ENCODE data around the gene SAMHD1. TPM values are rescaled to one million over a fixed set of nuclear protein-coding genes. Genes with fewer than 3 reads are reported as not detected.
"Not testable (repeated sequence)": the region's sequence is repeated elsewhere in the genome, so short reads cannot be mapped to it uniquely, and the experiment has no call there.

SAMHD1 gene
- total RNA-seq (10 to 100 TPM; 39.7 to 51.2 TPM), polyA plus RNA-seq (10 to 100 TPM; 14.7 to 15.8 TPM)

DNA sequence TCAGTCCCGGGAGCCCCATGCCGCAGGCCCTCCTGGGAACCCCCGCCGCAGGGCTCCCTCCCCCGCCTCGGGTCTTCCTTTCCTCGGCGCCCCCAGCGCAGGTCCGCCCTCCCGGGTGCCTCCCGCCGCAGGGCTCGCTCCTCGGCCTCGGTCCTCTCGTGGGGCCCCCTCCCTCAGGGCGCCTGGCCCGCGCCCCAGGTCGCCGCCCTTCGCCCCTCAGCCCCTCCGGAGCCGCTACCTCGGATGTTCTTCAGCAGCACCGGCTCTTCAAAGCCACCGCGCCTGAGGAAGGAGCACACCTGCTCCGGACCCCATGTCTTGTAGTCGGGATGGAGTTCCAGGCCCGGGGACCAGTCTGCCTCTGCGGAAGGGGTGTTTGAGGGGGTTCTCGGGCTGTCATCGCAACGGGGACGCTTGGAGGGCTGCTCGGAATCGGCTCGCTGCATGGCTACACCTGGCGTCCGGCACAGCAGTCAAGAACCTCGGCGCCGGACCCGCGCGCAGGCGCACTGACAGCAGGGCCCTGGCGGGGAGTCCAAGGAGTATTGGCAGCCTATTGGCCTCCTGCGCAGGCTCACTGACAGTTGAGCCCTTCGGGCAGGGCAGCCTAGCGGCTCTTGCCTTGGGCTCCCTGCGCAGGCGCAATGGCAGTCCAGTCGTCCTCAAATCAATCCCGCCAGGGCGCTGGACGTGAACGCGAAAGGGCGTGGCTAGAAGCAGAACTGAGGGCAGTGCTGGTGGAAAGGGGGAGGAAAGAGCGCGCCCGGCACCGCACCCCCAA is at the start of gene SAMHD1:
Gene SAMHD1 (minus strand): TSS at position 511 of the 781 bp plus-strand sequence. CDS start 65 bp downstream, at position 446.
- peaks cover 9 to 45% (median 43%) of the 10 kb centered on the region in 4 donors for H3K4me1 ChIP-seq (ENCODE audit: control insufficient read depth in 4 of 4, insufficient read depth in 4 of 4, low read length in 3 of 4)
- no peaks in the 10 kb centered on the region for H3K27me3 ChIP-seq (ENCODE audit: control insufficient read depth in 4 of 4, insufficient read depth in 4 of 4, low read length in 3 of 4)
- TF ChIP-seq RAD21 (IDR thresholded peaks at IDR 0.05) (peak in 1 of 2 donors; percentile 54), TAF1 (conservative IDR thresholded peaks at IDR 0.05) (no peak), FOXA1 (IDR thresholded peaks at IDR 0.05) (no peak), REST (IDR thresholded peaks at IDR 0.05) (peak; percentile 33), MAX (IDR thresholded peaks at IDR 0.05) (peak; percentile 48), HNF4G (IDR thresholded peaks at IDR 0.05) (no peak), EGR1 (IDR thresholded peaks at IDR 0.05; ENCODE audit: low read depth in 2 of 2) (no peak), GABPA (IDR thresholded peaks at IDR 0.05 in 1 of 2, conservative IDR thresholded peaks at IDR 0.05 in 1 of 2) (no peak), YY1 (IDR thresholded peaks at IDR 0.05) (peak; percentile 69), JUND (IDR thresholded peaks at IDR 0.05) (peak in 1 of 2 donors; percentile 36), RXRA (IDR thresholded peaks at IDR 0.05) (peak; percentile 73 to 87), HNF4A (conservative IDR thresholded peaks at IDR 0.05) (peak; percentile 32 to 75), SP1 (IDR thresholded peaks at IDR 0.05) (peak; percentile 51), FOXA2 (IDR thresholded peaks at IDR 0.05) (no peak), NR2F2 (IDR thresholded peaks at IDR 0.05) (no peak)
- TF ChIP-seq, protein P1, sequence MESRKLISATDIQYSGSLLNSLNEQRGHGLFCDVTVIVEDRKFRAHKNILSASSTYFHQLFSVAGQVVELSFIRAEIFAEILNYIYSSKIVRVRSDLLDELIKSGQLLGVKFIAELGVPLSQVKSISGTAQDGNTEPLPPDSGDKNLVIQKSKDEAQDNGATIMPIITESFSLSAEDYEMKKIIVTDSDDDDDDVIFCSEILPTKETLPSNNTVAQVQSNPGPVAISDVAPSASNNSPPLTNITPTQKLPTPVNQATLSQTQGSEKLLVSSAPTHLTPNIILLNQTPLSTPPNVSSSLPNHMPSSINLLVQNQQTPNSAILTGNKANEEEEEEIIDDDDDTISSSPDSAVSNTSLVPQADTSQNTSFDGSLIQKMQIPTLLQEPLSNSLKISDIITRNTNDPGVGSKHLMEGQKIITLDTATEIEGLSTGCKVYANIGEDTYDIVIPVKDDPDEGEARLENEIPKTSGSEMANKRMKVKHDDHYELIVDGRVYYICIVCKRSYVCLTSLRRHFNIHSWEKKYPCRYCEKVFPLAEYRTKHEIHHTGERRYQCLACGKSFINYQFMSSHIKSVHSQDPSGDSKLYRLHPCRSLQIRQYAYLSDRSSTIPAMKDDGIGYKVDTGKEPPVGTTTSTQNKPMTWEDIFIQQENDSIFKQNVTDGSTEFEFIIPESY (IDR thresholded peaks at IDR 0.05) = peak; percentile 70
- TF ChIP-seq, protein P2, sequence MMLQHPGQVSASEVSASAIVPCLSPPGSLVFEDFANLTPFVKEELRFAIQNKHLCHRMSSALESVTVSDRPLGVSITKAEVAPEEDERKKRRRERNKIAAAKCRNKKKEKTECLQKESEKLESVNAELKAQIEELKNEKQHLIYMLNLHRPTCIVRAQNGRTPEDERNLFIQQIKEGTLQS (IDR thresholded peaks at IDR 0.05) = no peak
- TF ChIP-seq, protein P3, sequence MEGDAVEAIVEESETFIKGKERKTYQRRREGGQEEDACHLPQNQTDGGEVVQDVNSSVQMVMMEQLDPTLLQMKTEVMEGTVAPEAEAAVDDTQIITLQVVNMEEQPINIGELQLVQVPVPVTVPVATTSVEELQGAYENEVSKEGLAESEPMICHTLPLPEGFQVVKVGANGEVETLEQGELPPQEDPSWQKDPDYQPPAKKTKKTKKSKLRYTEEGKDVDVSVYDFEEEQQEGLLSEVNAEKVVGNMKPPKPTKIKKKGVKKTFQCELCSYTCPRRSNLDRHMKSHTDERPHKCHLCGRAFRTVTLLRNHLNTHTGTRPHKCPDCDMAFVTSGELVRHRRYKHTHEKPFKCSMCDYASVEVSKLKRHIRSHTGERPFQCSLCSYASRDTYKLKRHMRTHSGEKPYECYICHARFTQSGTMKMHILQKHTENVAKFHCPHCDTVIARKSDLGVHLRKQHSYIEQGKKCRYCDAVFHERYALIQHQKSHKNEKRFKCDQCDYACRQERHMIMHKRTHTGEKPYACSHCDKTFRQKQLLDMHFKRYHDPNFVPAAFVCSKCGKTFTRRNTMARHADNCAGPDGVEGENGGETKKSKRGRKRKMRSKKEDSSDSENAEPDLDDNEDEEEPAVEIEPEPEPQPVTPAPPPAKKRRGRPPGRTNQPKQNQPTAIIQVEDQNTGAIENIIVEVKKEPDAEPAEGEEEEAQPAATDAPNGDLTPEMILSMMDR (IDR thresholded peaks at IDR 0.05; ENCODE audit: low read depth, low read length, missing input control) = no peak

GRCh38 chr20:37000171-37000570 is 48.7 kb upstream of the SAMHD1 start:
- not testable (repeated sequence) for H3K36me3 ChIP-seq (ENCODE audit: control insufficient read depth in 4 of 4, insufficient read depth in 3 of 4, low read depth in 1 of 4, low read length in 3 of 4)

More for the DNA sequence above, at the start of gene SAMHD1:
- no peaks in the 10 kb centered on the region for H3K9me3 ChIP-seq (ENCODE audit: control insufficient read depth in 4 of 4, low read length in 3 of 4)
- H3K27ac ChIP-seq (ENCODE audit: low read depth in 1 of 2, low read length in 2 of 2) = peak within 1 kb of the TSS; percentile 78 to 90
- under 1% methylated on average over 66 of the region's 66 CpGs for WGBS
- peak within 1 kb of the TSS; percentile 66 to 97 (median 88) for H3K4me3 ChIP-seq (ENCODE audit: low read depth in 1 of 3, low read length in 3 of 3)
- H3K36me3 ChIP-seq (ENCODE audit: control insufficient read depth in 4 of 4, insufficient read depth in 3 of 4, low read depth in 1 of 4, low read length in 3 of 4) = no peaks in the 10 kb centered on the region
- peak within 1 kb of the TSS; percentile 59 to 96 for H3K9ac ChIP-seq (ENCODE audit: low read depth in 1 of 2, low read length in 2 of 2)
- peak; percentile 85 for DNase-seq (ENCODE audit: low spot score)

More at GRCh38 chr20:37000171-37000570, 48.7 kb upstream of the SAMHD1 start:
- not testable (repeated sequence) for H3K27ac ChIP-seq (ENCODE audit: low read depth in 1 of 2, low read length in 2 of 2); H3K4me1 ChIP-seq (ENCODE audit: control insufficient read depth in 4 of 4, insufficient read depth in 4 of 4, low read length in 3 of 4); H3K4me3 ChIP-seq (ENCODE audit: low read depth in 1 of 3, low read length in 3 of 3); H3K27me3 ChIP-seq (ENCODE audit: control insufficient read depth in 4 of 4, insufficient read depth in 4 of 4, low read length in 3 of 4); DNase-seq (ENCODE audit: low spot score); H3K9ac ChIP-seq (ENCODE audit: low read depth in 1 of 2, low read length in 2 of 2); H3K9me3 ChIP-seq (ENCODE audit: control insufficient read depth in 4 of 4, low read length in 3 of 4)
- WGBS = 91% methylated on average over 15 of the region's 26 CpGs
